NCI-H1092 (cell line): ENCODE results near the gene WIPF2.

Source experiments
- DNase-seq: peaks from one replicate; lab custom pipeline; 2025; lab: John Stamatoyannopoulos, UW

Gene WIPF2

DNA sequence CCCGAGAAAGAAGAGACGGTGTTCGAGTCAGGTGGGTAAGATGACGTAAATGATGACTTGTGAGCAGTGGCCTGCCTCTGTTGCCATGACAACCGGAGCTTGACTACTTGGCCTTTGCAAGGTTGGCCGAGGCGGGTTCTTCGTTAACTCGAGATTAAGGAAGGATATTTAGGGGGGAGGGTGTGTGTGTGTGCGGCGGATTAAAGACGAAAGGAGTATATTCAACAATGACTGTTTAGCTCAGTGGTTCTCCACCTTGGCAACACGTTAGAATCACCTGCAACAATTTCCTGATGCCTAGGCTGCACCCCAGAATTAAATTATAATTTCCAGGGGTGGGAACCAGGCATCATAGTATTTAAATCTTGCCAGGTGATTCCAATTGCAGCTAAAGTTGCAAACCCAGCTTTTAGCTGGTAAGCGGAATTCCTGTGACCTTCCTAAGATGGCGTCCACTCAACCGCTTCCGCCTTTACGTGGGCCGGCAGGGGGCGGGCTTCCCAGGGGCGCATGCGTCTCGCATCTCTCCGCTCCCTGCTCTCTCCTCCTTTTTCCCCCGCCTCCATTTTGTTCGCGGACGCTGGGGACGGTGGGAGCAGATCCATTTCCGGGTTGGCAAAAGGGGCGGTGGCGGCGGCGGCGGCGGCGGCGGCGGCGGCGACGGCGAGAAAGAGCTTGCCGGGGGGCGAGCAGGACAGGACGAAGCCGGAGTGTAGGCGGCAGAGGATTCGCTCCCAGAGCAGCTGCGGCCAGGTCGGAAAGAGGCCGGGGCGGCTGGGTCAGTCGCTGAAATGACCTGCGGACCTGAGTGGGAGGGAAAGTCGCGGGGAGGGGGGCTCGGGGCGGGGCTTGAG lies at the start of gene WIPF2:
WIPF2 (plus strand) TSS at position 565 of the 854 bp plus-strand sequence. CDS start 37,156 bp downstream, outside the sequence.
- peak; percentile 98 for DNase-seq

DNA sequence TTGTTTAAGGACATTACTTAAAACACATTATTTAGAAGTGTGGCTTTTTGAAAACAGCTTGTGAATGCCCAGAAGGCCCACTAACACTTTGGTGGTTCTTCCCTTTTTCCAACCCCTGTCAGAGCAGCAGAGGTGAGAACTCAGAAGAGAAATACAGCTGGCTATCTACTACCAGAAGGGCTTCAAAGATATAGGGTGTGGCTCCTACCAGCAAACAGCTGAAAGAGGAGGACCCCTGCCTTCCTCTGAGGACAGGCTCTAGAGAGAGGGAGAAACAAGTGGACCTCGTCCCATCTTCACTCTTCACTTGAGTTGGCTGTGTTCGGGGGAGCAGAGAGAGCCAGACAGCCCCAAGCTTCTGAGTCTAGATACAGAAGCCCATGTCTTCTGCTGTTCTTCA lies 48.8 kb upstream of the WIPF2 start:
- DNase-seq: no peak

DNA sequence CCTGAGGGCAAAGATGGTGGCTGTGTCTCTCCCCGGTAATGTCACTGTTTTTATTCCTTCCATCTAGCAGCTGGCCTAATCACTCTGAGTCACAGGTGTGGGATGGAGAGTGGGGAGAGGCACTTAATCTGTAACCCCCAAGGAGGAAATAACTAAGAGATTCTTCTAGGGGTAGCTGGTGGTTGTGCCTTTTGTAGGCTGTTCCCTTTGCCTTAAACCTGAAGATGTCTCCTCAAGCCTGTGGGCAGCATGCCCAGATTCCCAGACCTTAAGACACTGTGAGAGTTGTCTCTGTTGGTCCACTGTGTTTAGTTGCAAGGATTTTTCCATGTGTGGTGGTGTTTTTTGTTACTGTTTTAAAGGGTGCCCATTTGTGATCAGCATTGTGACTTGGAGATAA lies 47.4 kb upstream of the WIPF2 start:
- DNase-seq: no peak

DNA sequence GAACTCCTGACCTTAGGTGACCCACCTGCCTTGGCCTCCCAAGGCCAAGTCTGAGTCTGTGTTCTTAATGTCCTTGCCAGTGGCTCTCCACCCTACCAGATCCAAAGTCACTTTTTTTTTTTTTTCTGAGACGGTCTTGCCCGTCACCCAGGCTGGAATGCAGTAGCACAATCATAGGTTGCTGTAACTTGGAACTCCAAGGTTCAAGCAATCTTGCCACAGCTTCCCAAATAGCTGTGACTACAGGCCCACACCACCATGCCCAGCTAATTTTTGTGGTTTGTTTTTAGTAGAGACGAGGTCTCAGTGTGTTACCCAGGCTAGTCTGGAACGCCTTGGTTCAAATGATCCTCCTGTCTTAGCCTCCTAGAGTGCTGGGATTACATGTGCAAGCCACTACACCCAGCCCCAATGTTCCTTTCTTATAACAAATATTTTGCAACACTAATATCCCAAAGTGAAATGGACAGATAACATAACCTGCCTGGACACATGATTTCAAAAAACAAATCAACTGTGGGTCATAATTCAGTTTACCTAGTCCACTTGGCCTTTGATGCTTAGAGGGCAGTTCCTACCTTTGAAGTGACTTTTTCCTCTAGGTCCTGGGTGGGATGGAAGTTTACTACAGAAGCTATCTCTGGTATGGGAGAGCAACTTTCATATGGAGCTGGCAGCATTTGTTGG lies 45.9 kb upstream of the WIPF2 start:
- DNase-seq: no peak

GRCh38 chr17:40173778-40174135 lies 45.3 kb upstream of the WIPF2 start:
- DNase-seq: no peak

- no peak for DNase-seq
These were observed 44.6 kb upstream of the WIPF2 start for GRCh38 chr17:40174514-40174913.

GRCh38 chr17:40175928-40176753 lies 43.0 kb upstream of the WIPF2 start:
- DNase-seq: no peak

GRCh38 chr17:40176754-40177110 lies 42.4 kb upstream of the WIPF2 start:
- no peak for DNase-seq

GRCh38 chr17:40177275-40177874 lies 41.7 kb upstream of the WIPF2 start, which contains the start of gene RAPGEFL1:
Gene RAPGEFL1 (plus strand): TSS chr17:40177470. CDS start chr17:40177862, 392 bp downstream.
- peak; percentile 23 for DNase-seq

DNA sequence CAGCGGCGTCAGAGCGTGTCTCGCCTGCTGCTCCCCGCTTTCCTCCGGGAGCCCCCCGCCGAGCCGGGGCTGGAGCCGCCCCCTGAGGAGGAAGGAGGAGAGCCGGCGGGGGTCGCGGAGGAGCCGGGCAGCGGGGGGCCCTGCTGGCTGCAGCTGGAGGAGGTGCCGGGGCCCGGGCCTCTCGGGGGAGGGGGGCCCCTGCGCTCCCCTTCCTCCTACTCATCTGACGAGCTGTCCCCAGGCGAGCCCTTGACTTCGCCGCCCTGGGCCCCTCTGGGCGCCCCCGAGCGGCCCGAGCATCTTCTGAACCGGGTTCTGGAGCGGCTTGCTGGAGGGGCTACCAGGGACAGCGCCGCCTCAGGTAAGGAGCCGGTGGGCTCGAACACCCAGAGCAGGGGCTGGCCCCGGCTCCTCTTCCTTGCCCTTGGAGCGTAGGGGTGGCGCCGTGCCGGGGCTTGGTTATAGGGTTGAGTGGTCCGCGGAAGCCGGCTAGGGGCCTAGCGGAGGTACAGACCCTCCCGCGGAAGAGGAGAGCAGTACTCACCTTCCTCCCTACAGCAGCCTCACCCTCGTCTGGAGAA lies 41.0 kb upstream of the WIPF2 start:
- DNase-seq: no peak

DNA sequence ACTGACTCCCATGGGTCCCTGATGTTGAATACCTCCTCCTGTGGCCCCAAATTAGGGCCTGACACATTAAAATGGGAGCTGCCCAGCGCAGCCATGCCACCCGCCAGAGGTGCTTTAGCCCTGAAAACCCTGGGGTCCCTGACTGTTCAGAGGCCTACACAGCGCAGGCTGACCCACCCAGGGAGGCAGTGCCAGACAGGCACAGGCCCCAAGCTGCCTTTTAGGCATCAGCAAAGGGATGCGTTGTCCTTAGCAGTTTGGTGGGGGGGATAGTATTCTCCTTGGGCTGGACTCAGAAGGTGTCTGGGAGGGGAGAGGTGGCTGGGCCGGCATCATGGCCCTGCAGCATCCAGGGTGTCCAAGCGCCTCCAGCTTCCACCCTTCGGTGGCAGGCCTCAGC lies 40.4 kb upstream of the WIPF2 start:
- DNase-seq: no peak

GRCh38 chr17:40179923-40180659 lies 39.0 kb upstream of the WIPF2 start:
- DNase-seq: no peak

GRCh38 chr17:40180694-40181093 lies 38.4 kb upstream of the WIPF2 start:
- no peak for DNase-seq

- no peak for DNase-seq
These were observed 37.9 kb upstream of the WIPF2 start for GRCh38 chr17:40181205-40181604.

DNA sequence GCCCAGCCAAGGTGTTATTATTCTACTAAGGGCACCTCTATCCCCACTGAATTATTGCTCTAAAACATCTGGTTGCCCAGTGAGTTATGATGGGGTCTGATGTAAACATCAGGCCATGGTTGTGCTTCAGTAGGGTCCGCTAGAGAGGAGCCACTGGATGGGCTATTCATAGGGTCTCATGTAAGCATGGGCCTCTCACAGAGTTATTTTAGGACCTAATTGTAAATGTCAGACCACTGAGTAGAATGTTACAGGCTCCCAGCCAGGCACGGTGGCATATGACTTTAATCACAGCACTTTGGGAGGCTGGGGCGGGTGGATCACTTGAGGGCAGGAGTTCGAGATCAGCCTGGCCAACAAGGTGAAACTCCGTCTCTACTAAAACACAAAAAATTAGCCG lies 36.5 kb upstream of the WIPF2 start:
- no peak for DNase-seq

- no peak for DNase-seq
These were observed 31.9 kb upstream of the WIPF2 start for GRCh38 chr17:40187238-40187637.

DNA sequence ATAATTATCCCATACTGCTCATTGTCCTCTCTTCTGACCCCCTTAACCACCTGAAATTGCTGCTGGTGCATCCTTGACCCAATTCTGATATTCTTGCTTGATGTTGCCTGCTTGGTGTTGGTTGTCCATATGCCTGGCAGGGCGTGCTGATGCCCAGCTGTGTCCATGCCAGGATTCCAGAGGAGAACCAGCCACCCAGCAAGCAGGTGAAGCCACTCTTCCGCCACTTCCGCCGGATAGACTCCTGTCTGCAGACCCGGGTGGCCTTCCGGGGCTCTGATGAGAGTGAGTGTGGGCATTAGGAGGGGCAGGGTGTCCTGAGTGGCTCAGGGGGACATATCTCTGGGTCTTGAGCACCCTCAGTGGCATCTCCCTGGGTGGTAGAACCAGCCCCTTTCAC lies 30.4 kb upstream of the WIPF2 start:
- DNase-seq: no peak

DNA sequence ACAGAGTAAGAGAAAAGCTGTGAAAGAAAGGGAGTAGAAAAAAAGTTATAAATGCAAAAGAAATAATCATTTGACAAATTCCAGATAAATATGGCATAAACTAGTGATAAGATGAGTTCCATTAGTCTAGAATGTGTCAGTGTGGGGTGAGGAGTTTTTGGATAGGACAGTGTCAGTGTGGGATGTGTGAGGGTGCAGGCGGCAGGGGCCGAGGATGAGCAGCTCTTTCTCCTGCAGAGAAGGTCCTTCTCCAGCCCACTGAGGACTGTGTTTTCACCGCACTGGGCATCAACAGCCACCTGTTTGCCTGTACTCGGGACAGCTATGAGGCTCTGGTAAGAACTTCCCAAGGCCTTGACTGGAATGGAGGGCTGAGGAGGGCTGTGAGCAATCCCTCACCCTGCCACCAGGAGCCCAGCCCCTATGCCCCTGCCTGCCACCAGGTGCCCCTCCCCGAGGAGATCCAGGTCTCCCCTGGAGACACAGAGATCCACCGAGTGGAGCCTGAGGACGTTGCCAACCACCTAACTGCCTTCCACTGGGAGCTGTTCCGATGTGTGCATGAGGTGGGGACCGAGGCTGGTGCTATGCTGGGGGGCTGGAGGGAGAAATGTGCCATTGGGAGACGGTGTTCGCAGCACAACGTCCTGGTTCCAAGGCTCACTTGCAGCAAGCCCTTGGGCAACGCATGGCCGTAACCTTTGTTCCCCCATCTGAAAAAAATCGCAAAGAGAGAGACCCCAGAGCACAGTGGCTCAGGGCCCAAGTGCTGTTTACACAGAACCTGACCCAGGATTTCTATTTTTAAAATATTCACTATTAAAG lies 28.7 kb upstream of the WIPF2 start:
- DNase-seq: peak; percentile 65

- DNase-seq: peak; percentile 39
These were observed 27.6 kb upstream of the WIPF2 start for GRCh38 chr17:40191237-40192208.
